Coronary artery (tissue), 2 donors: ENCODE data around the gene SKAP1.

ENCODE experiments used
- DNase-seq: peaks from one replicate; pipeline ENCODE4 v3.0.0-alpha.2; 2017; ENCODE audit warnings: low spot score
- H3K27ac ChIP-seq, 2 donors: fragments of 200-600 bp; sonication (generic); one replicate each; pipeline ENCODE4 v1.5.1; 2016 to 2019
- H3K4me3 ChIP-seq: fragments of 200-600 bp; sonication (generic); 2 replicates; pipeline ENCODE4 v1.5.1; 2016; ENCODE audit warnings: mild to moderate bottlenecking, moderate library complexity
- CTCF ChIP-seq: fragments of 200-600 bp; sonication (generic); IDR thresholded peaks from one replicate; pipeline ENCODE4 v1.5.1; 2019; ENCODE audit warnings: antibody characterized with exemption

The SKAP1 gene

GRCh38 chr17:48429638-48430586 is at the start of gene SKAP1:
SKAP1 (minus strand) TSS chr17:48430214.
- no peak for TF ChIP-seq CTCF
- no peak for DNase-seq
- Histone ChIP-seq H3K4me3 (peak within 1 kb of the TSS; percentile 52), H3K27ac (no peak within 1 kb of the TSS)

GRCh38 chr17:48479014-48479402 is 49.0 kb upstream of the SKAP1 start:
- Histone ChIP-seq H3K27ac (no peak overlapping the region), H3K4me3 (no peak overlapping the region)
- no peak for DNase-seq
- TF ChIP-seq CTCF: no peak

DNA sequence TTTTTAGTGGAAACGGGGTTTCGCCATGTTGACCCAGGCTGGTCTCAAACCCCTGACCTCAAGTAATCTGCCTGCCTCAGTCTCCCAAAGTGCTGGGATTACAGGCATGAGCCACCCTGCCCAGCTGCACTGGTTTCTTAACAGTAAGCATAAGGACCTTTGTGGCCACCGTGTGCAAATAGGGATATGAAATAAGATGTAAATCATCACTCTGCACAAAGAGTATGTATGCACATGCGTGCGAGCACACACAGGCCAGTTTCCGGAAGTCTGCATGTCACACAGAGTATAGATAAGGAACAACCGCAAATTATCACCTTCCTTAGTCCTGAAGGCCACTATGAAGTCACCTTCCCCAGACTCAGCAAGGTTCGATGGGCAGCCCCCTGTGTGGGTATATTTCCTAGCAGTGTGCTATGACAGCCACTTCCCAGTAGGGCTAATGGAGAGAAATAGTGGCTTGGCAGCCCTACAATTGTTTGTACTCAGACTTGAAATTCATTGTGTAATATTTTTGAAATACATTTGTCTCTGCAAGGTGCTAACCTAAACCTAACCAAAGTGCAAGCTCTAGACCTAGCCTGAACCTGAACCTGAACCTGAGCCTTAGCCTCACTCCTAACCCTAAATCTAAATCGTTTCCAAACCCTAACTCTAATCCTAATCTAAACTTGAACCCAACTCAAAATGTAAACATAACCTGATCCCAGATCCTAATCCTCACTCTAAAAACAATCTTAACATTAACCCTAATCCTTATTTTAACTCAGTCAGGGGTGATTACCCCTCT is 48.4 kb upstream of the SKAP1 start:
- TF ChIP-seq CTCF: no peak
- no peak for DNase-seq
- Histone ChIP-seq H3K4me3 (no peak overlapping the region), H3K27ac (no peak overlapping the region)

DNA sequence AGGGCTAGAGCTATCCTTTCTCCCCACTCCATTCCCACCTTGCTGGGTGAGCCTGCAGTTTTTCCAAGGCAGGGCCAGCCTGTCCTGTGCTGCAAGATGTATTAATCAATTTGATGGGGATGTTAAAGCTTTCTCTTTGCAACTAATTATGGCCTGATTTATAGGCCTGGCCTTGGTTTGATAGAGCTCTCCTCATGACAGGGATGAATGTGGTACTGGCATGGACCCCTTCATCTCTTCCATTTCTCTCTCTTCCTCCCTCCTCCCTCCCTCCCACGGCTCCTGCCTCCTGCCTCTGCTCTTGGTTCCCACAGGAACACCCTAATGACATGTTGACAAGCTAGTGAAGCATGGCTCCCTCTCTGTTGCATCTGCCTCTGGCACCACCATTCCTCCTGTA is 47.2 kb upstream of the SKAP1 start:
- Histone ChIP-seq H3K27ac (no peak overlapping the region), H3K4me3 (no peak overlapping the region)
- no peak for TF ChIP-seq CTCF
- no peak for DNase-seq

DNA sequence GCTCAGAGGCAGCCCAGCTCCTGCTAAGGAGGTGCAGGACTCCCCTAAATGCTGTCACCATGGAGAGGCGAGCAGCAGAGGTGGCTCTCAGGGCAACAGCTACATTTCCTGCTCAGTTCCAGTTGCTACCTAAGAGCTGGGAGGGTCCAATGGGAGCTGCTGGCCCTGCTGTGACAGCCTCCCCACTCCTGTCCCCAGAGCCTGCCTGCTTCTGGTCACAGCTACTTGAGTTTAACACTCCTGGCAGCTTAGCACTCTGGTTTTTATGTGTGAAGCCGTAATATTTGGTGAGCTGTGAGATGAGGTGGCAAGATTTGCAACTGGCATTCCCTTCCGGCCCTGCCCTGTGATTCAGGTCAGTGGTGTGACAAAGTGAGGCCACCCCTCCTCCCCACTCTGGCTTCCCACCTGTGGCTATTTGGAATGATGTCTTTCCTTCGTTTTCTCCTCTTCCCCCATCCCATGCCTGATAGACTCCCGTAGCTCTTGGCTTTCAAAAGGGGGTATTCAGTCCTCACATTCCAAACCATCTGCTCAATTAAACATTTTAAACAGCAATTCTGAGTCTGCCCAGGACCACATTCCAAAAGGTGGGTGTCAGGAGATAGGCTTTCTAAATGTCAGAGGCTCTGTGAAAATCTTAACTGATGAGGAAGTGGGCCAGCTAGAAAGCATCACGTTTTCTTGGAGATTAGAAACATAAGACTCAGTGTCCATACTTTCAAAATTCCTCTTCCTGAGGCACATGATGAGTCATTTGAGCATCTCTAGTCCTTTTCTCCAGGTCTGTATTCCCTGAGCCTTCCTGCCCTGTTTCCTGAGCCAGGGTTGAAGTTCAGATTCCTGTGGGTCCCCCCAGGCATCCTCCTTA is 42.6 kb upstream of the SKAP1 start:
- no peak overlapping the region for H3K4me3 ChIP-seq
- H3K27ac ChIP-seq: no peak overlapping the region
- DNase-seq: no peak
- no peak for TF ChIP-seq CTCF

GRCh38 chr17:48471817-48472410 is 41.9 kb upstream of the SKAP1 start:
- H3K27ac ChIP-seq: no peak overlapping the region
- no peak for DNase-seq
- TF ChIP-seq CTCF: no peak
- H3K4me3 ChIP-seq: no peak overlapping the region
